ENCODE results near the gene CLEC4E.
A peak's percentile ranks its signal among the peaks of the same experiment; 100 is the strongest.

The CLEC4E gene

DNA sequence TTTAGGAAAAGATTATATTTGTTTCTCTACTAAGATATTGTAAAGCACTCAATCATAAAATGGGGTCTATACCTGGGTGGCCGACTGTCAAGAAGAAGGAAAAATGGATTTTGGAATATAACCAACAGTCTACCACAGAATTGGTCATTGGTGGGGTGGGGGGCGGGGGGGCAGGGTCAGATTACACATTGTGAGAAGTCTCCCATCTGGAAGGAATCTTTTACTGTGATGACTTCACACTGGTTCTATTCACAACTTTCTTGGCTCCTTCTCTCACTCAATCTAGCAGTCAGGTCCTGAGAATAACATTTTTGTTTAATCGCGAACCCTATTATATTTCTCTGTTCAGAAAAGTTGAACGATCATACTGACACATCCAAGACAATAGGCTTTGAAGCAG is 8.7 kb upstream of the CLEC4E start:
- no peaks in the 10 kb centered on the region for H3K27me3 ChIP-seq
- H3K4me3 ChIP-seq (ENCODE audit: low read depth in 1 of 2, low read length in 1 of 2) = no peak overlapping the region
- no peaks in the 10 kb centered on the region for H3K9me3 ChIP-seq
- peaks cover 13 to 17% of the 10 kb centered on the region in 2 experiments for H3K4me1 ChIP-seq (ENCODE audit: control insufficient read depth in 1 of 2, insufficient read depth in 1 of 2, low read depth in 1 of 2, low read length in 1 of 2)
- no peaks in the 10 kb centered on the region for H3K36me3 ChIP-seq
- TF ChIP-seq, protein P1, sequence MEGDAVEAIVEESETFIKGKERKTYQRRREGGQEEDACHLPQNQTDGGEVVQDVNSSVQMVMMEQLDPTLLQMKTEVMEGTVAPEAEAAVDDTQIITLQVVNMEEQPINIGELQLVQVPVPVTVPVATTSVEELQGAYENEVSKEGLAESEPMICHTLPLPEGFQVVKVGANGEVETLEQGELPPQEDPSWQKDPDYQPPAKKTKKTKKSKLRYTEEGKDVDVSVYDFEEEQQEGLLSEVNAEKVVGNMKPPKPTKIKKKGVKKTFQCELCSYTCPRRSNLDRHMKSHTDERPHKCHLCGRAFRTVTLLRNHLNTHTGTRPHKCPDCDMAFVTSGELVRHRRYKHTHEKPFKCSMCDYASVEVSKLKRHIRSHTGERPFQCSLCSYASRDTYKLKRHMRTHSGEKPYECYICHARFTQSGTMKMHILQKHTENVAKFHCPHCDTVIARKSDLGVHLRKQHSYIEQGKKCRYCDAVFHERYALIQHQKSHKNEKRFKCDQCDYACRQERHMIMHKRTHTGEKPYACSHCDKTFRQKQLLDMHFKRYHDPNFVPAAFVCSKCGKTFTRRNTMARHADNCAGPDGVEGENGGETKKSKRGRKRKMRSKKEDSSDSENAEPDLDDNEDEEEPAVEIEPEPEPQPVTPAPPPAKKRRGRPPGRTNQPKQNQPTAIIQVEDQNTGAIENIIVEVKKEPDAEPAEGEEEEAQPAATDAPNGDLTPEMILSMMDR (IDR thresholded peaks at IDR 0.05) = no peak
- H3K27ac ChIP-seq = no peak overlapping the region

DNA sequence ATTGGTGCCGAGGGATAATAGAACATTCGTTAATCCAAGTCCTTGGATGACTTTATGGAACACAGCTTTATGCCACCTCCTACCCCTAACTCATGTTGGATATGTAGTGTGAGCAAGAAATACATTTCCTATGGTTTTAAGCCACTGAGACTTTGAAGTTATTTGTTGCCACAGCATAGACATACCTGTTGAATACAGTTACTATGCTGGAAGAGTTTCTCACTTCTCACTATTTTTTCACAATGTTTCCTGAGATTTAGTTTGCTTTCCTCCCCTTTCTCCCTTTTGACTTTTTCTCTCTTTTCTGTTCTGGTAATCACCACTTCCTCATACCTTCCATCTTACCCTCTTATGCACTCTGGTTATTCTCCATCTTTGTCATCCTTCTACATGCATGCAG is 7.5 kb upstream of the CLEC4E start:
- no peaks in the 10 kb centered on the region for H3K27me3 ChIP-seq
- peaks cover 23 to 27% of the 10 kb centered on the region in 2 experiments for H3K4me1 ChIP-seq (ENCODE audit: control insufficient read depth in 1 of 2, insufficient read depth in 1 of 2, low read depth in 1 of 2, low read length in 1 of 2)
- H3K27ac ChIP-seq = peak overlapping the region; percentile 1
- no peaks in the 10 kb centered on the region for H3K36me3 ChIP-seq
- TF ChIP-seq, protein P1 (IDR thresholded peaks at IDR 0.05) = no peak
- H3K4me3 ChIP-seq (ENCODE audit: low read depth in 1 of 2, low read length in 1 of 2) = no peak overlapping the region
- no peaks in the 10 kb centered on the region for H3K9me3 ChIP-seq

DNA sequence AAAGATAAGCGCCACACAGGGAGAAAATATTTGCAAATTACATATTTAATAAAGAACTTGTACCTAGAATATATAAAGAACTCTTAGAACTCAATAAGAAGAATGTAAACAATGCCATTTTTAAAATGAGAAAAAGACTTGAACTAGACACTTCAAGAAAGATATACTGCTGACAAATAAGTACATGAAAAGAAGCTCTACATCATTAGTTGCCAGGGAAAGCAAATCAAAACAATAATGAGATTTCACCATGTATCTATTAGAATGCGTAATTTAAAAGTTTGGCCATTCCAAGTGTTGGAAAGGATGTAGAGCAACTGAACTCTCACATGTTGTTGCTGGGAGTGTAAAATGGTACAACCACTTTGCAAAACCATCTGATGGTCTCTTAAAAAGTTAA is 6.9 kb upstream of the CLEC4E start:
- Histone ChIP-seq H3K36me3 (no peaks in the 10 kb centered on the region), H3K27ac (peak overlapping the region; percentile 1), H3K27me3 (no peaks in the 10 kb centered on the region), H3K4me3 (ENCODE audit: low read depth in 1 of 2, low read length in 1 of 2) (no peak overlapping the region), H3K4me1 (ENCODE audit: control insufficient read depth in 1 of 2, insufficient read depth in 1 of 2, low read depth in 1 of 2, low read length in 1 of 2) (peaks cover 27 to 31% of the 10 kb centered on the region in 2 experiments), H3K9me3 (no peaks in the 10 kb centered on the region)
- TF ChIP-seq, protein P1 (IDR thresholded peaks at IDR 0.05) = no peak

DNA sequence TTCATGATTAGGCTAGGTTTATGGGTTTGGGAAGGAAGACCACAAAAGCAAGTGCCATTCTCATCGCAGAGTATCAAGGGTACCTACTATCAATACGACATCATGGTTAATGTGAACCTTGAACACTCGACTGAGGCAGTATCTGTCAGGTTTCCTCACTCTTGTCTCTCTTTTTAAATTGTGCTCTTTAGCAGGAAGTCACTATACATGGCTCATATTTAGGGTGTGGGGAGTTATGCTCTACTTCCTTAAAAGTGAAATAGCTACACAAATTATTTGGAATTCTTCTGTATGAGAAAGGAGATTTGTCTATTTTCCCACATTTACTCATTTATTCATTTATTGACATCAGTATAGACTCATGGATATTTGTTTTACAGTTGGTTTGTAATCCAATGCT is 5.9 kb upstream of the CLEC4E start:
- Histone ChIP-seq H3K36me3 (no peaks in the 10 kb centered on the region), H3K27ac (peak overlapping the region; percentile 25), H3K27me3 (no peaks in the 10 kb centered on the region), H3K4me3 (ENCODE audit: low read depth in 1 of 2, low read length in 1 of 2) (no peak overlapping the region), H3K9me3 (no peaks in the 10 kb centered on the region), H3K4me1 (ENCODE audit: control insufficient read depth in 1 of 2, insufficient read depth in 1 of 2, low read depth in 1 of 2, low read length in 1 of 2) (peaks cover 37 to 41% of the 10 kb centered on the region in 2 experiments)
- TF ChIP-seq, protein P1 (IDR thresholded peaks at IDR 0.05) = no peak

DNA sequence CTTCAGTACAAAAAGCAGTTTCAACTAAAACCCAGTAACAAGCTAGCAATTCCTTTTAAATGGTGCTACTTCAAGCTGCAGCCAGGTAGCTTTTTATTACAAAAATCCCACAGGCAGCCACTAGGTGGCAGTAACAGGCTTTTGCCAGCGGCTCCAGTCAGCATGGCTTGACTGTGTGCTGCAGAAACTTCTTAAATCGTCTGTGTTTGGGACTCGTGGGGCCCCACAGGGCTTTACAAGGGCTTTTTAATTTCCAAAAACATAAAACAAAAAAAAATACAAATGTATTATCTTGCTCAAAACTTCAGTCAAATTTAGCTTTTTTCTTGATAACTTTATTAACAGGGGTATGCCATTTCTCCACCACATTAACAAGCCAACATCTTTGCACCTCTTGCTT is 3.6 kb upstream of the CLEC4E start:
- Histone ChIP-seq H3K4me1 (ENCODE audit: control insufficient read depth in 1 of 2, insufficient read depth in 1 of 2, low read depth in 1 of 2, low read length in 1 of 2) (peaks cover 47 to 59% of the 10 kb centered on the region in 2 experiments), H3K4me3 (ENCODE audit: low read depth in 1 of 2, low read length in 1 of 2) (peak overlapping the region in 1 of 2 experiments; percentile 1), H3K27me3 (no peaks in the 10 kb centered on the region), H3K9me3 (no peaks in the 10 kb centered on the region), H3K27ac (peak overlapping the region; percentile 69), H3K36me3 (peaks cover 1% of the 10 kb centered on the region)
- TF ChIP-seq, protein P1 (IDR thresholded peaks at IDR 0.05) = peak; percentile 89

DNA sequence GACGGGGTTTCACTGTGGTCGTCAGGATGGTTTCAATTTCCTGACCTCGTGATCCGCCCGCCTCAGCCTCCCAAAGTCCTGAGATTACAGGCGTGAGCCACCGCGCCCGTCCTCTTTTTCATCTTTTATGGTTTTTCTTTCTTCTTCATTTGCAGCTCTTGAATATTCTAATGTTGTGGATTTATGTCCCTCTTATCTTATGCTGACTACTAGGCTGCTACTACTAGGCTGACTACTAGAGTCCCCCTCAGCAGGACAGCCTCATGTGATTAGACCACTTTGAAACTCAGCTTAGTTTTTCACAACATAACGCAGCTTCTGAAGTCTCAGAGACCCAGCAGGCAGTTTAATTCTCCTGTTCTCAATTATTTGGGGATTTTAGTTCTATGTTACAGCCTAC is 857 bp upstream of the CLEC4E start:
- peak overlapping the region; percentile 94 for H3K27ac ChIP-seq
- H3K27me3 ChIP-seq = no peaks in the 10 kb centered on the region
- TF ChIP-seq, protein P1 (IDR thresholded peaks at IDR 0.05) = no peak
- H3K4me3 ChIP-seq (ENCODE audit: low read depth in 1 of 2, low read length in 1 of 2) = peak overlapping the region; percentile 73 to 86
- no peaks in the 10 kb centered on the region for H3K9me3 ChIP-seq
- peaks cover 70 to 82% of the 10 kb centered on the region in 2 experiments for H3K4me1 ChIP-seq (ENCODE audit: control insufficient read depth in 1 of 2, insufficient read depth in 1 of 2, low read depth in 1 of 2, low read length in 1 of 2)
- peaks cover 29% of the 10 kb centered on the region for H3K36me3 ChIP-seq
